GM18505 (cell line): ENCODE data around the gene DENND1C.

ENCODE experiments used
- ATAC-seq: cut with Tn5 transposase; IDR thresholded peaks from one replicate; pipeline ENCODE4 v1.9.1; 2021; ENCODE audit not compliant: unreplicated experiment
- POLR2A ChIP-seq: IDR thresholded peaks from 4 replicates; pipeline ENCODE4 v1.6.1; 2011; ENCODE audit warnings: borderline replicate concordance; ENCODE audit not compliant: insufficient read depth, insufficient read length; ENCODE audit errors: extremely low read depth

Gene DENND1C

DNA sequence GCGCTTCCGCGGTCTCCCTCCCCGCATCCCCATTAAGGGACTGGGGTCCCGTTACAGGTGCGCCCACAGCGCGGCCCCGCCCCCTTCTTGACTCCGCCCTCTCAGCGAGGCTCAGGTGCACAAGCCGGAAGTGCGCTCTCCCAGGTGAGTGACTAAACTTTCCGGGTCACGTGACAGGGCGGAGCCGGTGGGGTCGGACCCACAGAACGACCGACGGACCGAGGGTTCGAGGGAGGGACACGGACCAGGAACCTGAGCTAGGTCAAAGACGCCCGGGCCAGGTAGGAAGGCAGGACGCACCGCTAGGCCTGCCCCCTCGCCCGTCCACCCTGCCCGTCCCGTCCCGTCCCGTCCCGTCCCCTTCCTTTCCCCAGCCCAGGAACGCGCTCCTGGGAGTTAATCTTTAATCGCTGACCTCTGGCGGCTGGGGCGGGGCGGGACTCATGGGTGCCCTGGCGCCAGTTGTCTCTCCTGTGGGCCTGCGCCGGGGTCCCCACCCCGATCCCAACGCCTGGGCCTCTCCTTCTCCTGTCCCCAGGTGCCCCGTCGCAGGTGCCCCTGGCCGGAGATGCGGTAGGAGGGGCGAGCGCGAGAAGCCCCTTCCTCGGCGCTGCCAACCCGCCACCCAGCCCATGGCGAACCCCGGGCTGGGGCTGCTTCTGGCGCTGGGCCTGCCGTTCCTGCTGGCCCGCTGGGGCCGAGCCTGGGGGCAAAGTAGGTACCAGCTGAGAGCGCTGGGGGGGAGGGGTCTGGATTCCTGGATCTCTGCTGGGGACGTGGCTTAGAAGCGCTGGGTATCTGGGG is 17.3 kb downstream of the DENND1C start, which contains the start of gene CRB3:
TSS of gene CRB3 (plus strand) at position 202 of the 804 bp plus-strand sequence. CDS start at position 633, 431 bp downstream.
- ATAC-seq: no peak
- TF ChIP-seq POLR2A: no peak

DNA sequence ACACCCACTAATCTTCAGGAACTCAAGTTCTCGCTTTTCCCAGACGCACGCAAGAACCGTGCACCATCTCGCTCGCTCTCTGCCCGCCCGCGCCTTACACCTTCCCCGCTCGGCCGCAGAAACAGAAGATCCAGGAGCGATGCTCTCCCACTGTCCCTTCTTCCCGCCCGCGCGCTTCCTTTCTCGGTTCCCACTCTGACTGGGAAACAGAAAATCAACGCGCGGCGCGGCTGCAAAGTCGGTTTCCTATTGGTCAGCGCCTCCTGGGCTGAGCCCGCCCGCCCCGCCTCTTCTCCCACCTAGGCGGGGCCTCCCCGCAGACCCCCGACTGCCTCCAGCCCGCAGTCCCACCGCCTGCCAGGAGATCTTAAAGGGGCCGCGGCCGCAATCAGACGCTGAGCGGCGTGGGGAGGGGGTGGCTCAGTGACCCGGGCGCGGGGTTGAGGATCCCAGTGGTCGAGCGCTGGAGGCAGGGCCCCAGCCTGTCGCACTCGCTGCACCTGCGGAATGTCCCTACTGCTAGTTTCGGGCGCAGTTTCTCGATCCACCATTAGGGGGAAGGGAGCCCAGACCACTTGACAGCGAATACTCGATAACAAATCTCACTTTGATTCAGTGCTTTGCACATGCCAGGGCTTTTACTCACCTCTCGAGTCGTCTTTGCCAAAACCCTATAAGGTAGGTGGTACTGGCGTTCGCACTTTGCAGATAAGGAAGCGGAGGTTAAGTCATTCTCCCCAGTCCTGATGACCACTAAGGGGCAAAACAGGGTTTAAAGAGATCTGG is 21.3 kb downstream of the DENND1C start:
- TF ChIP-seq POLR2A: peak; percentile 70
- peak; percentile 75 for ATAC-seq

- TF ChIP-seq POLR2A: peak; percentile 44
- peak; percentile 33 for ATAC-seq
Observed at GRCh38 chr19:6459262-6460098, 22.1 kb downstream of the DENND1C start, which contains the start of gene SLC25A23. Gene SLC25A23 (minus strand): TSS chr19:6459792. CDS start chr19:6459628, 164 bp downstream.

DNA sequence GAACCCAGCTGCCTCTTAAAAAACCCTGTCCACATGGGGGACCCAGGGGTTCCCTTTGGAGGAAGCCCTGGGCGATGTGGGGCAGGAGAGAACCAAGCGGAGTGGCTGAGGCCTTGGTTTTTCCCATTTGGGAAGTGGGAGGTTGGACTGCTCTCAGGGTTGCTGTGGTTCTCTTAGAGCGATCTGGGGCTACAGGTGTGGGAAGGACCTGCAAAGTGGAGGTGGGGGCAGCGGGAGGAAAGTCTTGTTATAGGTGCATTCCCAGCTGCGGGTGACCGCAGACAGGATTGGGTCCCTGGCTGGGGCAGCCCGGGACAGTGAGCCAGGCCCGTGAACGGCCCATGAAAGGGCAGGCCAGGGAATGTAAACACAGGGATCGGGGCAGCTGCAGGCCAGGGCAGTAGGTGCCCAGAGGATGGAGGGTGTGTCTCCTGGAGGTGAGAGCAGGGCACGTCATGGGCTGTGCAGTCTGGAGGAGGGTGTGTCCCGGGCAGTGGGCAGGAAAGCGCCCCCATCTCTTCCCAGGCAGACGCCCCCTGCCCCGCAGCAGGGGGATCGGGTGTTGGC is 22.8 kb downstream of the DENND1C start:
- no peak for TF ChIP-seq POLR2A
- no peak for ATAC-seq

GRCh38 chr19:6457958-6458694 is 23.5 kb downstream of the DENND1C start:
- TF ChIP-seq POLR2A: no peak
- ATAC-seq: no peak

GRCh38 chr19:6455924-6456323 is 25.7 kb downstream of the DENND1C start:
- no peak for TF ChIP-seq POLR2A
- no peak for ATAC-seq

DNA sequence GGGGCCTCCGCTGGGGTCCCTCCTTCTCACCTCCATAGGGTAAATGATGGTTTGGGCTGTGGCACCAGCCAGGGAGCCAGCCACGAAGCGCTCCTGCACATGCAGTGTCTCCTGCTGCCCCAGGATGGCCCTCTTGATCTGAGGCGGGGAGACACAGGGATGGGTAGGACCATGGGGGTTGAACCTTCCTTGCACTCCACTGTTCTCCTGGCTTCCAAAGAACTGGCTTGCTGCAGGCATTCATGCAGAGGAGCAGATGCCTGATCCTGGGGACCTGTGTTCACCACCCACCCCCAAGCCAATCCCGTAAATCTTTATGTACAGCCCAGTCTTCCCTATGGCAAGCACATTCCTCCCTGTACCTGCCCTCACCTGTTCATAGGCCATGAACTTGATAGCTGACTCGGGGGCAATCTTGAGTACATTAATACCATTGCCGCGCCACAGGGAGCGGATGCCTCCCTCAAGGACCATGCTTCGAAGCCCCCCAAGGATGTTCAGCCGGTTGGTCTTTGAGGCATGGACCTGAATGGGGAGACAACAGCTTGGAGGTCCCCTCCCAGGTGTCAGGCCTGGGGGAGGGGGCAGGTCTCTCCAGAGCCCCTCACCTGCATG is 27.5 kb downstream of the DENND1C start:
- no peak for ATAC-seq
- no peak for TF ChIP-seq POLR2A

- ATAC-seq: no peak
- TF ChIP-seq POLR2A: no peak
Observed at GRCh38 chr19:6452899-6453298, 28.7 kb downstream of the DENND1C start.

DNA sequence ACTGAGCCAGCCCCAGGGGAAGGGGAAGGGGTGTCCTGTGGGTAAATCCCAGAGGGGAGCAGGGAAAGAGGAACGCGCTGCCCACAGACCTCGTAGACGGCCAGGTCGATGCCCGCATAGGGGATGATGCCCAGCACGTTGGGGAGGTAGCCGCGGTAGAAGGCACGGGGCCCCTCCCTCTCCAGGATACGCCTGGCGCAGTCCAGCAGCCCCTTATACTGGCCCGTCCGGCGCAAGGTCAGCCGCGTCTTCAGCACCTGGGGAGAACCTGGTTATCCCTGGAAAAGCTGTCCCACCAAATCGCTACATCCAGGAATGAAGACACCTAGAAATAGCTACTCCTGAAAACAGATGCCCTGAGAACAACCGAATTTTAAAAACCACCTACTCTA is 29.4 kb downstream of the DENND1C start:
- ATAC-seq: no peak
- TF ChIP-seq POLR2A: no peak

GRCh38 chr19:6451583-6452222 is 29.9 kb downstream of the DENND1C start:
- TF ChIP-seq POLR2A: no peak
- ATAC-seq: no peak

DNA sequence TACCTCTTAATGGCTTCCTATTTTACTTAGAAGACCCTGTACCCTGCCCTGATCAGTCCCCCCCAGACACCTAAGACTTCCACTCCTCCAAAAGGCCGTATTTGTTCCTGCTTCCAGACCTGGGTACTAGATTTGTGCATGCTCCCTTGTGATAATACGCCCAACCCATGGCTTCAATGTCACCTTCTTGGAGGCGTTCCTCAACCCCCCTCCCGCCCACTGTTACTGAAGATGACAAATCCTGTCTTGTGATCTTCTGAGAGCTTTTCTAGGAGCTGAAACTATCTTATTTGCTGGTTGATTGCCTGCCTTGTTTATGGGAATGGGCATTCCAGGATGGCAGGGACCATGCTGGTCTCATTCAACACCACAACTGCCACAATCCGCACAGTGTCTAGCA is 31.4 kb downstream of the DENND1C start:
- ATAC-seq: no peak
- no peak for TF ChIP-seq POLR2A
